ENCODE data around the gene PDE4D. TPM values are rescaled to one million over a fixed set of nuclear protein-coding genes. Genes with fewer than 3 reads are reported as not detected.

The PDE4D gene
- total RNA-seq, 1 donor from 2014 or later: 2.3 TPM

GRCh38 chr5:59241119-59241518, 652.4 kb downstream of the PDE4D start:
- no peak for TF ChIP-seq CTCF (IDR thresholded peaks at IDR 0.05)
- Histone ChIP-seq H3K4me2 (no peak overlapping the region), H3K9me3 (ENCODE audit: low read depth) (no peaks in the 10 kb centered on the region), H3K4me3 (no peak overlapping the region), H3K27me3 (no peaks in the 10 kb centered on the region), H3K27ac (no peak overlapping the region), H3K9ac (no peak overlapping the region), H3K36me3 (no peaks in the 10 kb centered on the region), H3F3A (ENCODE audit: low read depth) (no peaks in the 10 kb centered on the region), H4K20me1 (ENCODE audit: low read depth) (no peaks in the 10 kb centered on the region), H3K79me2 (ENCODE audit: low read depth) (no peaks in the 10 kb centered on the region), H3K4me1 (no peaks in the 10 kb centered on the region), H2AFZ (replicated peaks) (no peak overlapping the region)
- no peak overlapping the region for H3K27ac Mint-ChIP-seq
- no peaks in the 10 kb centered on the region for H3K4me1 Mint-ChIP-seq
- no peaks in the 10 kb centered on the region for H3K9me3 Mint-ChIP-seq
- H3K27me3 Mint-ChIP-seq (ENCODE audit: insufficient read depth, low read depth): no peaks in the 10 kb centered on the region
- H3K4me3 Mint-ChIP-seq: no peak overlapping the region
- no peak for DNase-seq (ENCODE audit: low spot score)
- no peaks in the 10 kb centered on the region for H3K36me3 Mint-ChIP-seq

- no peaks in the 10 kb centered on the region for H3K27me3 Mint-ChIP-seq (ENCODE audit: insufficient read depth, low read depth)
- no peaks in the 10 kb centered on the region for H3K4me1 Mint-ChIP-seq
- H3K4me3 ChIP-seq: no peak overlapping the region
- no peak overlapping the region for H3K4me3 Mint-ChIP-seq
- no peak overlapping the region for H2AFZ ChIP-seq (replicated peaks)
- H3K9me3 Mint-ChIP-seq: no peaks in the 10 kb centered on the region
- no peak for TF ChIP-seq CTCF (IDR thresholded peaks at IDR 0.05)
- TF ChIP-seq EZH2phosphoT487 (IDR thresholded peaks at IDR 0.05): no peak
- TF ChIP-seq EZH2 (IDR thresholded peaks at IDR 0.05): no peak
- no peaks in the 10 kb centered on the region for H3K27me3 ChIP-seq
- H4K20me1 ChIP-seq (ENCODE audit: low read depth): no peaks in the 10 kb centered on the region
- H3K4me1 ChIP-seq: no peaks in the 10 kb centered on the region
- H3F3A ChIP-seq (ENCODE audit: low read depth): no peaks in the 10 kb centered on the region
- no peak overlapping the region for H3K9ac ChIP-seq
- no peaks in the 10 kb centered on the region for H3K79me2 ChIP-seq (ENCODE audit: low read depth)
- H3K36me3 Mint-ChIP-seq: no peaks in the 10 kb centered on the region
- no peaks in the 10 kb centered on the region for H3K9me3 ChIP-seq (ENCODE audit: low read depth)
- H3K36me3 ChIP-seq: no peaks in the 10 kb centered on the region
- H3K4me2 ChIP-seq: no peak overlapping the region
- no peak for DNase-seq (ENCODE audit: low spot score)
- no peak overlapping the region for H3K27ac Mint-ChIP-seq
- H3K27ac ChIP-seq: no peak overlapping the region
Measured at GRCh38 chr5:59238126-59238902, 655.2 kb downstream of the PDE4D start.

- no peak for TF ChIP-seq EZH2 (IDR thresholded peaks at IDR 0.05)
- no peak for TF ChIP-seq CTCF (IDR thresholded peaks at IDR 0.05)
- TF ChIP-seq EZH2phosphoT487 (IDR thresholded peaks at IDR 0.05): no peak
- no peak overlapping the region for H3K4me3 ChIP-seq
- H3F3A ChIP-seq (ENCODE audit: low read depth): no peaks in the 10 kb centered on the region
- H3K27me3 Mint-ChIP-seq (ENCODE audit: insufficient read depth, low read depth): no peaks in the 10 kb centered on the region
- H3K4me3 Mint-ChIP-seq: no peak overlapping the region
- H3K4me1 ChIP-seq: no peaks in the 10 kb centered on the region
- no peaks in the 10 kb centered on the region for H3K9me3 Mint-ChIP-seq
- no peak for DNase-seq (ENCODE audit: low spot score)
- no peaks in the 10 kb centered on the region for H3K36me3 ChIP-seq
- H3K4me1 Mint-ChIP-seq: no peaks in the 10 kb centered on the region
- no peaks in the 10 kb centered on the region for H3K36me3 Mint-ChIP-seq
- no peaks in the 10 kb centered on the region for H3K27me3 ChIP-seq
- no peaks in the 10 kb centered on the region for H3K9me3 ChIP-seq (ENCODE audit: low read depth)
- no peaks in the 10 kb centered on the region for H3K79me2 ChIP-seq (ENCODE audit: low read depth)
- no peak overlapping the region for H3K27ac ChIP-seq
- H3K27ac Mint-ChIP-seq: no peak overlapping the region
- H4K20me1 ChIP-seq (ENCODE audit: low read depth): no peaks in the 10 kb centered on the region
- H3K4me2 ChIP-seq: no peak overlapping the region
- H2AFZ ChIP-seq (replicated peaks): no peak overlapping the region
- H3K9ac ChIP-seq: no peak overlapping the region
Measured at GRCh38 chr5:59236986-59237385, 656.5 kb downstream of the PDE4D start.

All from neural progenitor cell (in vitro differentiated cells).